Head of caudate nucleus (tissue), 42 donors: Measurements from ENCODE around the gene LARGE2.

Experiments
- DNase-seq, 42 donors: peaks; one replicate each; pipeline versions ENCODE4 v3.0.0 to v3.0.0-alpha.2; 2020 to 2021; ENCODE audit warnings: mixed read lengths in 7 of 42
- intact Hi-C: fragments of 100-400 bp; cut with DNase I; formaldehyde crosslinking; loops from one replicate; pipeline ENCODE4 v1.15.0; 2022

Gene LARGE2

DNA sequence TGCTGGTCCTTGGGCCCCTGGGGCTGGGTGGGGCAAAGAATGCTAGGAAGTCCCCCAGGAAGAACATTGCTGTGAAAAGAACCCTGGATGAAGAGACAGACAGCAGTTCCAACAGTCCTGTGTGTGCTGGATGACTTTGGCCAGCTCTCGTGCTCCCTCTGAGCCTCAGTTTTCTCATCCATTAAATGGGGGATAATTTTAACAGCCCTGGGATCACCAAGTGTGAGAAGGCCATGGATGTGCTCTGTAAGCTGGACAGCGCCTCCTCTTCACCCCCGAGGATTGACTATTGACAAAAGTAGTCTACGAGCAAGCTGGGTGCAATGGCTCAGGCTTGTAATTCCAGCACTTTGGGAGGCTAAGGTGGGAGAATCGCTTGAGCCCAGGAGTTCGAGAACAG, 2.5 kb downstream of the LARGE2 start:
- intact Hi-C loops, result no loop called here
- DNase-seq, result peak in 3 of 42 donors; percentile 2 to 16 (median 6)

DNA sequence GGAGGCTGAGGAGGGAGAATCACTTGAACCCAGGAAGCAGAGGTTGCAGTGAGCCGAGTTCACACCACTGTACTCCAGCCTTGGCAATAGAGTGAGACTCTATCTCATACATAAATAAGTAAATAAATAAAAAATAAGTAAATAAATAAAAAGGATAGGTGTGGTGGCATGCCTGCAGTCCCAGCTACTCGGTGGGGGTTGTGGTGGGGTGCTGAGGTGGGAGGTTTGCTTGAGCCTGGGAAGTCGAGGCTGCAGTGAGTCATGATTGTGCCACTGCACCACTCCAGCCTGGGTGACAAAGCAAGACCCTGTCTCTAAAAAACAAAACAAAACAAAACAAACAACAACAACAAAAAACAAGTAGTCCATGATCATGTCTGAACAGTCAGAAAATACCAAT, 3.1 kb downstream of the LARGE2 start:
- intact Hi-C loops, result no loop called here
- peak in 4 of 42 donors; percentile 1 to 14 (median 4) for DNase-seq

DNA sequence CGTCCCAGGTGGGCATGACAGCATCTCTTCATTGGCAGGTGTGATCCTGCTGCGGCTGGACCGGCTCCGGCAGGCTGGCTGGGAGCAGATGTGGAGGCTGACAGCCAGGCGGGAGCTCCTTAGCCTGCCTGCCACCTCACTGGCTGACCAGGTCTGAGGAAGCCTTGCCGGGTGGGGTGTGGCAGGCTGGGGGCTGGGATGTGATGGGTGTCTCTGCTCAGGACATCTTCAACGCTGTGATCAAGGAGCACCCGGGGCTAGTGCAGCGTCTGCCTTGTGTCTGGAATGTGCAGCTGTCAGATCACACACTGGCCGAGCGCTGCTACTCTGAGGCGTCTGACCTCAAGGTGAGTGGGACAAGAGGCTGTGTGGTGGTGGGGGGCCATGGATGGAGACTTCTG, 3.5 kb downstream of the LARGE2 start:
- intact Hi-C loops, result no loop called here
- peak in 5 of 42 donors; percentile 0 to 25 (median 16) for DNase-seq

DNA sequence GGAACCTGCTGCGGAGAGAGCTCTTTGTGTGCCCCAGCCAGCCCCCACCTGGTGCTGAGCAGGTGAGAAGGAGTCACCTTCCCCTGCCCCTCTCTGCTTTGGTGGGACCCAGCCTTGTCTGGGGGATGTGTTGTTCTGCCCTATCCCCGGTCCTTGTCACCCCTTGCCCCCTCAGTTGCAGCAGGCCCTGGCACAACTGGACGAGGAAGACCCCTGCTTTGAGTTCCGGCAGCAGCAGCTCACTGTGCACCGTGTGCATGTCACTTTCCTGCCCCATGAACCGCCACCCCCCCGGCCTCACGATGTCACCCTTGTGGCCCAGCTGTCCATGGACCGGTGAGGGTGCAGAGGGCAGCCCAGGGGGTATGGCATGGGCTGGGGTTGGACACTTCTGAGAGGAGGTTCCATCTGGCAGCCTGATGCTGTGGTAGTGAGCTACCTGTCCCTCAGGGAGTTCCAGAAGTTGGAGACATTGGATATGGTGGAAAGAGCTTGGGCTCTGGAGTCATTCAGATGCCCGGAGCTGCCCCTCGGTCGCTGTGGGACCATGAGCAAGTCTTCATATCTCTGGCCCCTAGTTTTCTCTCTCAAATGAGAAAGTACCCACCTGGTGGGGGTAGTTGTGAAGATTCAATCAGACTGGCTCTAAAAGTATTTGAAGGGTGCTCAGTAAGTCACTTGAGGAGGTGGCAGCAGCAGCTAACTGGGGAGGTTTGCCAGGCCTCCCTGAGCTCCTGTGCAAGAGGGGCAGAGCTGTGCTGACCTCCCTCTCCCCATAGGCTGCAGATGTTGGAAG, 4.3 kb downstream of the LARGE2 start:
- intact Hi-C loops, result no loop called here

DNA sequence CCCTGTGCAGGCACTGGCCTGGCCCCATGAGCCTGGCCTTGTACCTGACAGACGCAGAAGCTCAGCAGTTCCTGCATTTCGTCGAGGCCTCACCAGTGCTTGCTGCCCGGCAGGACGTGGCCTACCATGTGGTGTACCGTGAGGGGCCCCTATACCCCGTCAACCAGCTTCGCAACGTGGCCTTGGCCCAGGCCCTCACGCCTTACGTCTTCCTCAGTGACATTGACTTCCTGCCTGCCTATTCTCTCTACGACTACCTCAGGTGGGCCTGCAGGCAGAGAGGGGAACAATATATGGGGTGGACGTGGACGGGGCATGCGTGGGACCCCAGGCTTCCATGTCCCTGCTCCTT, 4.9 kb downstream of the LARGE2 start:
- DNase-seq, result peak in 6 of 42 donors; percentile 3 to 28 (median 22)
- intact Hi-C loops, result no loop called here

More for the DNA sequence above, 4.3 kb downstream of the LARGE2 start:
- DNase-seq, result peak in 4 of 42 donors; percentile 2 to 16 (median 11)

DNA sequence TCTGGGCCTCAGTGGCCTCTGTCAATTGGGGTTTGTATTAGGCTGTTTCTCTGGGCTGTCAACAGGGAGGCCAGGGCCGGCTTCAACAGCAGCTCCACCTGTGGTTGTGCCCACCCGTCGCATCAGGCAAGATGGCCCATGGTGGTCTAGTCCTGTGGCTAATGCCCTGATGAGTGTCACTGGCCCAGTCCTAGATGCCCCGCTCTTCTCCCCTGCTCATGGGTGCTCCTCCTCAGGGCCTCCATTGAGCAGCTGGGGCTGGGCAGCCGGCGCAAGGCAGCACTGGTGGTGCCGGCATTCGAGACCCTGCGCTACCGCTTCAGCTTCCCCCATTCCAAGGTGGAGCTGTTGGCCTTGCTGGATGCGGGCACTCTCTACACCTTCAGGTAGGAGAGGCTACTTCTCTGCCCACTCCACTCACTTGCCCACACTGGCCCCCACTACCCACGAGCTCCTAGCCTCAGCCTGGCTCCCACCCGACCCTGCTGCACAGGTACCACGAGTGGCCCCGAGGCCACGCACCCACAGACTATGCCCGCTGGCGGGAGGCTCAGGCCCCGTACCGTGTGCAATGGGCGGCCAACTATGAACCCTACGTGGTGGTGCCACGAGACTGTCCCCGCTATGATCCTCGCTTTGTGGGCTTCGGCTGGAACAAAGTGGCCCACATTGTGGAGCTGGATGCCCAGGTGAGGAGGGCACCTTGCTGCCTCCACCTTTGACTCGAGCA, 5.4 kb downstream of the LARGE2 start:
- peak in 7 of 42 donors; percentile 2 to 24 (median 16) for DNase-seq
- intact Hi-C loops, result no loop called here

DNA sequence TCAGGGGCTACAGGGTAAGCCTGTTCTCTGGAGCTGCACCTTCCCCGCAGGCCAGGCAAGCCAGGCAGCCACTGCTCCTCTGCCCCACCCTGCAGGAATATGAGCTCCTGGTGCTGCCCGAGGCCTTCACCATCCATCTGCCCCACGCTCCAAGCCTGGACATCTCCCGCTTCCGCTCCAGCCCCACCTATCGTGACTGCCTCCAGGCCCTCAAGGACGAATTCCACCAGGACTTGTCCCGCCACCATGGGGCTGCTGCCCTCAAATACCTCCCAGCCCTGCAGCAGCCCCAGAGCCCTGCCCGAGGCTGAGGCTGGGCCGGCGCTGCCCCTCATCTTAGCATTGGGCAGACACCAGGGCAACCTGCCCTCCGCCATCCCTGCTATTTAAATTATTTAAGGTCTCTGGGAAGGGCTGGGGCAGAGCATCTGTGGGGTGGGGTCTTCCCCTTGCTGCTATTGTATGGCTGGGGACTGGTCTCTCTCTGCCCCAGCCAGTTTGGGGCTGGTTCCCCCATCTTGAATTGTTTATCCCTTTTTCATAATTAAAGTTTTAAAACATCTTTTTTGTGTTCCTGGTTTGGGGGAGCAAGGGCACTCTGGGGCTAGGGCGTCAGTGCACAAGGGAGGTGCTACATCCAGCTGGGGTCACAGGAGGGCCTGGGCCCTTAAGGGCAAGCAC, 6.2 kb downstream of the LARGE2 start:
- intact Hi-C loops, result no loop called here
- DNase-seq, result peak in 5 of 42 donors; percentile 3 to 21 (median 10)

DNA sequence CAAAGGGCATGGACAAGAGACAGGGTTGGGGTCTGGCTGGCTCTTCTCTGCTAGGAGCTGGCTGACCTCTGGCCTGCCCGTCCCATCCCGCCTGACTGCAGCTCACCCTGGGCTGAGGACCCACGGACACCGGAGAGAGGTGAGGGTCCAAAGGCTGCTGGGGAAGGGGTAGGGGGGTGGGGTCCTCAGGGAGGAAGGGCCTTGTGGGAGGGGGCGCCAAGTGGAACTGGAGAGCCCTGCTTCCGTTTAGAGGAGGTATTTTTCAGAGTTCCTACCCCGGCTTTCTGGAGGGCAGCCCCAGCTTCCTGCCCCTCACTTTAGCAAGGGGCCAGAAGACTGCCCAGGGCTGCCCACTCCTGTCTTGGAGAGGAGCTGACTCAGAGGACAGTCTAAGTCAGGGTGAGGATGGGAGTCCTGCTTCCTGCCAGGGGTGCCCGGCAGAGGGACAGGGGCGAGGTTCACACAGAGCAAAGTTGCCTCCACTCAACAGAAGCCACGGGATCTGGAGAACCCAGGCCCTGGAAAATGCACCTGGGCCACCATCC, 7.1 kb downstream of the LARGE2 start:
- intact Hi-C loops, result no loop called here
- peak in 3 of 42 donors; percentile 3 to 19 (median 15) for DNase-seq

DNA sequence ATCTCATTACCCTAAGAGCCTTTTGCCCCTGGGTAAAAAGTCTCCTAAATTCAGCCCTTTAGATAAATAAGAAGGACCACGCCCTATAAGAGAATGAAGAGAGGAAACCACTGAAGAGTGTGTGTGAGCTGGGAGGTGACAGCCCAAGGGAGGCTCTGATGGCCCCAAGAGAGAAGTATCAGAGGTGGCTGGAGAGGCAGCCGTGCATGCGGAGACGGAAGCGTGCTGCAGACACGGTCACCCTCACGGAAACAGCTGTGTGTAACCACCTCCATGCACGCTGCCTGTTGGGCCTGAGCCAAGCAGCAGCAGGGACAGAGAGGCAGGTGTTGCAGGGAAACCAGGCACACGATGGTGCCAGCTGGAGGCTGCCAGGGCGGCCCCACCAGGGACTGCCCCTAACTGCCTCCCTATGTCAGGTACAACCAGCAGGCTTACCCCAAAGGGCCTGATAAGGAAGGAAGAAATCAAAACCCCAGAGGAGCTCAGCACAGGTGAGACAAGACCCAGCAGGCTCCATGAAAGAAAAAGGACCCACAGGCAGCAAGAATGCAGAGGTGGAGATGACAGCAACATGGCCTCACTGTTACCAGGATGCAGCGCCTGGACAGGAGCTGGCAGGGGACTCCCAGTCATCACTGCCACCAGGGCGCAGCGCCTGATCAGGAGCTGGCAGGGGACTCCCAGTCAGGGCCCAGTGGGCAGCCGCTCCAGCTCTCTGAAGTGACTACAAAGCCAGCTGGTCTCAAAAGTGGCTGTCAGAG, 7.8 kb downstream of the LARGE2 start:
- intact Hi-C loops, result no loop called here
- peak in 20 of 42 donors; percentile 29 to 74 (median 52) for DNase-seq

DNA sequence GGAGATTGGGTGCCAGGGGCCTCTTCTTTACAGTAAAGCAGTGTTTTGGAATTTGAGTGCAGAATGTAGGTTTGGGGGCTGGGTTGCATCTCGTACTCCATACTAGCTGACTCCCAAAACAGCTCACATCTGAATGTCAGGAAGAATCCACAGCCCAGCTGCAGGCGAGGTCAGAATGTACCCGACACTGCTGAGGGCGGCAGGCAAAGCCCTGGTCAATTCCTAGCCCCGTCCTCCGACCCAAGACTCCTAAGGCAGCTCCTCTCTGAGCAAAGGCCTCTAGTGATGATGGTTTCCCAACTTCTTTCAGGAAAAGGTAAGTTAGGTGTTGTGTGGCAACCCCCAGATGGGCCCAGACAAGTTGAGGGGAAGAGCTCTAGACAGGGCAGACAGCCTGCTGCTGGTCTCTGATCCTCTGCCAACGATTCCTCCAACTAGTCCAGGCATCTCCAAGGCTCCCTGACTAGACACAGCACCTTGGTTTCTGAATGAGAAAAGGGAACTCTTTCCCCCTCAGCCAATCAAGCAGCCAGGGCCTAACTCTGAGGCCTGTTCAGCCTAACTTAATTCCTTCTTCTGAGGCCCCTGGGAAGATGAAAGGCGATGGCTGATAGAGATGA, 8.6 kb downstream of the LARGE2 start:
- intact Hi-C loops, result no loop called here
- DNase-seq, result peak in 2 of 42 donors; percentile 13 to 22

DNA sequence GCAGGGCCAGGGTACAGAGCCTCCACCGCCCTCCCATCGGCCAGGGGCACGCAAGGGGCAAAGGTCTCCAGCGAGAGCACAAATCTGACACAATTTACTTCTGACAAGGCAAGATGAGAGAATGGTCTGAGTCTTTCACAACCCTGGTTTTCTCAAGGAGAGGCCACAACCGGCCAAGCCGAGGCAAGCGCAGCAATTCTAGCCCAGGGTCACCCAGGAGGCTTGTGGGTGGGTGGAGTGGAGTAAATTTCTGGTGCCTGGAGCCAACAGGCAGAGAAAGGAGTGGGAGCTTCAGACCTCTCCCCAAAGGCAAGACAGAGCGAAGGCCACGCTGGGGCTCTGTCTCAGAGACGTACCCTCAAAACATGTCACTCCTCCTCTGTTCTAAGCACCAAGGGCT, 9.3 kb downstream of the LARGE2 start:
- peak in 2 of 42 donors; percentile 9 to 16 for DNase-seq
- intact Hi-C loops, result no loop called here

DNA sequence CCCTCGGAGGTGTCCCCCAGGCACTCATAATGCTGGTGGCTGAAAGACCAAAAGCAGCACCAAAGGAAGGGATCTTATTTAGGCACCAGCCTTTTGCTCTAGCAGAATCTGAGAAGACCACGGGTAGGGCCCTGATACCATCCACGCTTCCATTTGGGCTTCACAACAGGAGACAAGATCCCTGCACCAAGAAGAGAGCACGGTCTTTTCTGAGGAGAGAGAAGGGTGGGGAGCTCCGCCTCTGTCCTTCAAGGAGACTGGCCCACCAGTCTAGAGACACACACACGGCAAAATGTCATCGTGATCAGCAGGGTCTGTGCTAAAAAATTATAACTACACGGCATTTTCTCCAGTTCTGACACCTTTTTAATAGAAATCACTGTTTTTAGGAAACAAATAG, 9.8 kb downstream of the LARGE2 start:
- peak in 1 of 42 donors; percentile 5 for DNase-seq
- intact Hi-C loops, result no loop called here

DNA sequence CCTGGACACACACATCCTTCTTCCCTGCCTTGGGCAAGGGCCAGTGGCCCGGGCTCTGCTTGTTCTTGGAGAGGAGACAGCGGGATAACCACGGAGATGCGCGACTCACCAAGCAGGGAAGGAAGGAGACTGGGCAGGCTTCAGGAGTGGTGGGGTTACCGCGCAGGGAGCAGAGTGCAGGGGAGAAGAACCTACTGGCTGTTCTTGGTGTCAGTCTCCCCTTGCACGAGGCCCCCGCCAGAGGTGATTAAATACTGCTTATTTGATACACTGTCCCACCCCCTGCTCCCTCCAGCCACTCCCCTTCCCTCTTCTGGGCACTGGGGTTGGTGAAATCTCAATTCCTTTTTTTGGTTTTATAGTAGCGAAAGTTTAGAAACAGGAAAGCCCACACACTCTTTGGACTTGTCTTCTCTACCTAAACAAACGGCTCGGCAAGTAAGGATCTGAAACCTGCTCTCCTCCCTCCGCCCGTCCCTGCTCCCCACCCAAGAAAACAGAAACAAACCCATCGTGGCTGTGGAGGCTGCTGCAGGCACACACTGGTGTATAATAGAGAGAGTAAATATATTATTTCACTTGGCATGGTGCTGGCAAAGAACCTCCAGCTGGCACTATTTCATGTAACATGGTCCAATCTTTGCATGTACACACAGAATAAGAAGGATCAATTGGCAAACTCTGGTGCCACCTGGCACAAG, 10.8 kb downstream of the LARGE2 start:
- intact Hi-C loops, result no loop called here
- DNase-seq, result peak in 3 of 42 donors; percentile 16 to 24 (median 21)

DNA sequence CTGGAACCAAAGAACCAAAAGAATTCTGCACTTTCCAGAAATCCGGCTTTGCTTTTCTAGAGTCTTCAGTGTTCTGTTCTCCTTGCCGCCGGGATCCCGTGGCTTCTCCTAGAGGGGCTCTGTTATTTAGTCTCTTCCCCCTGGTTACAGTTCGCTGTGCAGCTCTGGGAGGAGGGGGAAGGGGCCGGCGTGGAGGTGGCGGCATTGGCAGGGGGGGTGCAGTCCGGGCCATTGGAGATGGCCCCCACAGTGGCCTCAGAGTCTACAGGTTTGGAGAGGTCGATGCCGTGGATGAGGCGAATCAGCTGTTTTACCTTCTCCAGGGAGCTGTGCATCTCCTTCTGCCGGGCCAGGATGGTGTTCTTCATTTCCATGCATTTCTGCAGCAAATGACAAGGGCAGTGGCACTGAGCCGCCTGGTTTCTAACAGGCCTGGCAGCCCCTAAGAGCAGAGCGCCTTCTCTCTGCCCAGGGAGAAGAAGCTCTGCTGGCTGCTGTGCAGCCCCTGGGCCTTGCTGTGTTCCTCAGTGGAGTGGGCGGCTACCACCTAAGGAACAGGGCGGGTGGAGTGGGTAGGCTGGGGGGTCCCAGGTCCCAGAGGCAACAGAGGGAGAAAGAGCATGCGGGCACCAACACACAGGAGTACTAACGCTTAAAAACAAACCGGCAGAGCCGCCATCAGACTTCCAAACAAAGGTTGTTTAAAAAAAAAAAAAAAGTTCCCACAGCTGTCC, 11.6 kb downstream of the LARGE2 start:
- intact Hi-C loops, result no loop called here
- peak in 3 of 42 donors; percentile 23 to 28 (median 26) for DNase-seq

DNA sequence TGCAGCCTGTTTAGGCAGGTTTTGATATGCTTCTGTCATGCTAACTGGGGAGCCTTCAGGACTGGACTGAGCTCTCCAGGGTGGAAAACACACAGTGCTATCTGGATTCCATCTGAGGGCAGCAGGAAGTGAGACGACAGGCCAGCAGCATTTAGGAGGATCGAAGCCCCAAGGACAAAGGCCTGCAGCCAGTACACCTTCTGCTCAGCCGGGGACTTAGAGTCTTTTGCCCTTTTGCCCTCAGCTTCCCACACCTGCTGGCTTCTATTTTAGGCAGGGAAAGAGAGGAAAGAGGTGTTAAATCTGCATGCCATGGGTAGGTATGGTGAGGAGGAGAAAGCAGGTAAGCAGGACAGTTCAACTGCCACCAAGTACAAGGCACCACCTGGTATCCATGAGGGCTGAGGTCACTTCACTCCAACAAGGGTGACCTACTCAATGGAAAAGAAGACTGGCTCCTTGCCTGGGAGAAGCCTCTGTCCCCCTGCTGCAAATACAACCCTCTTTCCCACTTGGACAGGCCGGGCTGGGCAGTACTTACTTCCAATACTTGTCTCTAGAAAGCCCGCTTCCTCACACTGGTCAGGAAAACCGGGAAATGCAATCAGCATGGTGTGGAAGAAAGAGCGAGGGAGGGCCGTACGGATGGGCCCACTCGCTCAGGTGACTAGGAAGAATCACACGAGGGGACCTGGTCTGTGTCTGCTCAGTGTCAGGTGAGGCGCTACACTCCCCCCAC, 12.3 kb downstream of the LARGE2 start:
- intact Hi-C loops, result no loop called here
- DNase-seq, result peak in 2 of 42 donors; percentile 13 to 23

DNA sequence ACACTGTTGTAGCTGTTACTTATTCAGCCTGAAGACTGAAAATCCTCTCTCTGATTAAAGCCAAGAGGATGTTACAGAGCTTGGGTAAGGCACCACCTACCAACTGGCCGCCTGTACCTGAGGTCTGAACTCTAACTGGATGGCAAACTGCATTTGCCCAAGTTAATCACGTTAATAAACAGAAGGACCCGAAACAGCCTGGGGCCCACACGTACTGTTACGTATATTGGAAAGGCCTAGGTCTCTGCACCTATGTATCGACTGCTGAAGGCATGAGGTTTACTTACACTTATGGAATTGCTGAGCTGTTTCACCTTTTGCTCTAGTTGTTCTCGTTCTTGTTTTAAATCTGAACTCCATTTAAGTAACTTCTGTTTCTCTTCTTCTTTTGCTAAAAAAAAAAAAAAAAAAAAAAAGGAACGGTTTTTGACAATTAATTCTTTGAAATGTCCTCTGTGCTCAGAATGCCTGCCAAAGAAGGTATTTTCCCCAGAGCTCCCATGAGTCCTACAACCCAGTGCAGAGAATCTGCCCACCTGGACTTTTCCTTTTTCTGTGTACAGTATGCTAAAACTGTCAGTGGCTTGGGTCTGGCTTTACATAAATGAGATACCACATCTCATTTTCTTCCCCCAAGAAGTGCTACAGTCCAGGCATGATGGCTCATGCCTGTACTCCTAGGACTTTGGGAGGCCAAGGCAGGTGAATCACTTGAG, 13.1 kb downstream of the LARGE2 start:
- intact Hi-C loops, result no loop called here
- peak in 1 of 42 donors; percentile 11 for DNase-seq
